ENCODE data around the gene CAMTA1. TPM values are rescaled to one million over a fixed set of nuclear protein-coding genes. Genes with fewer than 3 reads are reported as not detected.

Gene CAMTA1
- total and polyA plus RNA-seq, 9 of the 15 experiments (the other 6 are each of a cell fraction or from before 2014, with no cell fraction given): 43.9 to 161 (median 65.9) TPM

- TF ChIP-seq ZNF398 (CRISPR knock-in tag; IDR thresholded peaks at IDR 0.05) (no peak), ZNF780A (CRISPR knock-in tag; IDR thresholded peaks at IDR 0.05) (no peak), MBD2 (IDR thresholded peaks at IDR 0.05; ENCODE audit: borderline replicate concordance, low read depth) (no peak), ZNF282 (CRISPR knock-in tag; IDR thresholded peaks at IDR 0.05) (no peak), GATAD2A (IDR thresholded peaks at IDR 0.05) (no peak)
- TF ChIP-seq, protein P1, sequence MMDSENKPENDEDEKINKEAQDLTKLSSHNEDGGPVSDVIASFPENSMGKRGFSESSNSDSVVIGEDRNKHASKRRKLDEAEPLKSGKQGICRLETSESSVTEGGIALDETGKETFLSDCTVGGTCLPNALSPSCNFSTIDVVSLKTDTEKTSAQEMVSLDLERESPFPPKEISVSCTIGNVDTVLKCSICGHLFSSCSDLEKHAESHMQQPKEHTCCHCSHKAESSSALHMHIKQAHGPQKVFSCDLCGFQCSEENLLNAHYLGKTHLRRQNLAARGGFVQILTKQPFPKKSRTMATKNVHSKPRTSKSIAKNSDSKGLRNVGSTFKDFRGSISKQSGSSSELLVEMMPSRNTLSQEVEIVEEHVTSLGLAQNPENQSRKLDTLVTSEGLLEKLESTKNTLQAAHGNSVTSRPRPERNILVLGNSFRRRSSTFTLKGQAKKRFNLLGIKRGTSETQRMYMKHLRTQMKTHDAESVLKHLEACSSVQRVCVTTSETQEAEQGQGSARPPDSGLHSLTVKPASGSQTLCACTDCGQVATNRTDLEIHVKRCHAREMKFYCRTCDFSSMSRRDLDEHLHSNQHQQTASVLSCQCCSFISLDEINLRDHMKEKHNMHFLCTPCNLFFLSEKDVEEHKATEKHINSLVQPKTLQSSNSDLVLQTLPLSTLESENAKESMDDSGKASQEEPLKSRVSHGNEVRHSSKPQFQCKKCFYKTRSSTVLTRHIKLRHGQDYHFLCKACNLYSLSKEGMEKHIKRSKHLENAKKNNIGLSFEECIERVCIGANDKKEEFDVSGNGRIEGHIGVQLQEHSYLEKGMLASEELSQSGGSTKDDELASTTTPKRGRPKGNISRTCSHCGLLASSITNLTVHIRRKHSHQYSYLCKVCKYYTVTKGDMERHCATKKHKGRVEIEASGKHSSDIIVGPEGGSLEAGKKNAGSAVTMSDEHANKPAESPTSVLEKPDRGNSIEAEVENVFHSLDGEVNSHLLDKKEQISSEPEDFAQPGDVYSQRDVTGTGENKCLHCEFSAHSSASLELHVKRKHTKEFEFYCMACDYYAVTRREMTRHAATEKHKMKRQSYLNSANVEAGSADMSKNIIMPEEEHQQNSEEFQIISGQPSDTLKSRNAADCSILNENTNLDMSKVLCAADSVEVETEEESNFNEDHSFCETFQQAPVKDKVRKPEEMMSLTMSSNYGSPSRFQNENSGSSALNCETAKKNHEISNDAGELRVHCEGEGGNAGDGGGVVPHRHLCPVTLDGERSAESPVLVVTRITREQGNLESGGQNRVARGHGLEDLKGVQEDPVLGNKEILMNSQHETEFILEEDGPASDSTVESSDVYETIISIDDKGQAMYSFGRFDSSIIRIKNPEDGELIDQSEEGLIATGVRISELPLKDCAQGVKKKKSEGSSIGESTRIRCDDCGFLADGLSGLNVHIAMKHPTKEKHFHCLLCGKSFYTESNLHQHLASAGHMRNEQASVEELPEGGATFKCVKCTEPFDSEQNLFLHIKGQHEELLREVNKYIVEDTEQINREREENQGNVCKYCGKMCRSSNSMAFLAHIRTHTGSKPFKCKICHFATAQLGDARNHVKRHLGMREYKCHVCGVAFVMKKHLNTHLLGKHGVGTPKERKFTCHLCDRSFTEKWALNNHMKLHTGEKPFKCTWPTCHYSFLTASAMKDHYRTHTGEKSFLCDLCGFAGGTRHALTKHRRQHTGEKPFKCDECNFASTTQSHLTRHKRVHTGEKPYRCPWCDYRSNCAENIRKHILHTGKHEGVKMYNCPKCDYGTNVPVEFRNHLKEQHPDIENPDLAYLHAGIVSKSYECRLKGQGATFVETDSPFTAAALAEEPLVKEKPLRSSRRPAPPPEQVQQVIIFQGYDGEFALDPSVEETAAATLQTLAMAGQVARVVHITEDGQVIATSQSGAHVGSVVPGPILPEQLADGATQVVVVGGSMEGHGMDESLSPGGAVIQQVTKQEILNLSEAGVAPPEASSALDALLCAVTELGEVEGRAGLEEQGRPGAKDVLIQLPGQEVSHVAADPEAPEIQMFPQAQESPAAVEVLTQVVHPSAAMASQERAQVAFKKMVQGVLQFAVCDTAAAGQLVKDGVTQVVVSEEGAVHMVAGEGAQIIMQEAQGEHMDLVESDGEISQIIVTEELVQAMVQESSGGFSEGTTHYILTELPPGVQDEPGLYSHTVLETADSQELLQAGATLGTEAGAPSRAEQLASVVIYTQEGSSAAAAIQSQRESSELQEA (IDR thresholded peaks at IDR 0.05; ENCODE audit: low read depth): no peak
Measured at GRCh38 chr1:7630378-7630777, 845.1 kb downstream of the CAMTA1 start (continued).
